ENCODE measurements around the gene CNTN4.

DNA sequence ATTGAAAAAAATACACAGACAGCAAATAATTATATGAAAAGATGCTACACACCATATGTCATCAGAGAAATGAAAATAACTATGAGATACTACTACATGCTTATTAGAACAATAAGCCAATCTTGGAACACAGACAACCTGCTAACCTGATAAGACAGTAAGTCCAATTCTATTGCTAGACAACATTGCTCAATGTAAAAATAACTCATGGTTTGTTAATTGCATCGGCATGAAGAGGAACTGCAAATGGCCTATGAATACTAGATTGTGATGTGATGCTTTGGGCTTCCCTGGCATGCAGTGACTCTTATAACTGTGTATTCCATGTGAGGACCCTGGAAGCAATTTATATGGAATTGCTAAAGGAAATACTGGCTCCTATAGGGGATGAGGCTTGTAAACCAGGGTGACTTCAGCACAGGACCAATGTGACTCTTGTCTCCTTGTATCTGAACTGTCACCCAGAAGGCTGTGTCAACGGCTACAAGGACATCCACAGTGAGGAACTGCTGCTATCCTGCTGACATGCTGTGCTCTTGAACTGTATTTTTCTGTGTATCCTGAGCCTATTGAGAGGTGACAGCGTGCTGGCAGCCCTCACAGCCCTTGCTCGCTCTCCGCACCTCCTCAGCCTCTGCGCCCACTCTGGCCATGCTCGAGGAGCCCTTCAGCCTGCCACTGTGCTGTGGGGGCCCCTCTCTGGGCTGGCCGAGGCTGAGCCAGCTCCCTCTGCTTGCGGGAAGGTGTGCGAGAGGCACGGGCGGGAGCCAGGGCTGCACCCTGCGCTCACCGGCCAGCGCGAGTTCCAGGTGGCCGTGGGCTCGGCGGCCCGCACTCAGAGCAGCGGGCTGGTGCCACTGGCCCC lies 385.7 kb downstream of the CNTN4 start:
- TF ChIP-seq POLR2AphosphoS5 (IDR thresholded peaks at IDR 0.05; ENCODE audit: borderline replicate concordance, low read depth, low read length) (no peak), EZH2 (IDR thresholded peaks at IDR 0.05) (no peak)

Data from SK-N-MC (cell line).